ENCODE measurements around the gene CCDC71.

The CCDC71 gene

DNA sequence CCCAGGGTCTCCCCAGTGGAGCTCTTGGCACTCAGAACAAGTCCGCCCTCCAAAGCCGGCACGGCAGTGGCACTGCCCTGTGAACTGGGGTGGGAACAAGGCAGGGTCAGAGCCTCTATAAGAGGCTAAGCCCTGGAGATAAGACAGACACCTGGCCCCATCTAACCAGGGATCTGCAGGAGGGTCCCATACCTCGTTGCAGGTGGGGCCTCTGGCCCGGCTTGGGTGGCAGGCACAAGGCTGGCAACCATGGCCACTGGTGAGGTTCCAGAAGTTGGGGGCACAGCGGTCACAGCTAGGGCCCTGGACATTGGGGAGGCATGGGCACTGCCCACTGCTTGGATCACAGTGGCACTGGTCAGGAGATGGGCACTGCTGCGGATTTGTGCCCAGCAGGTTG lies 41.9 kb downstream of the CCDC71 start:
- H3K27ac ChIP-seq (replicated peaks) = no peak overlapping the region
- no peak overlapping the region for H3K4me3 ChIP-seq (replicated peaks; ENCODE audit: insufficient read depth, low read length)
- TF ChIP-seq POLR2AphosphoS5 (IDR thresholded peaks at IDR 0.05; ENCODE audit: low read depth) (no peak), GABPA (IDR thresholded peaks at IDR 0.05; ENCODE audit: low read depth) (no peak), SPI1 (IDR thresholded peaks at IDR 0.05; ENCODE audit: borderline replicate concordance, low read depth) (no peak)
- TF ChIP-seq, protein P1, sequence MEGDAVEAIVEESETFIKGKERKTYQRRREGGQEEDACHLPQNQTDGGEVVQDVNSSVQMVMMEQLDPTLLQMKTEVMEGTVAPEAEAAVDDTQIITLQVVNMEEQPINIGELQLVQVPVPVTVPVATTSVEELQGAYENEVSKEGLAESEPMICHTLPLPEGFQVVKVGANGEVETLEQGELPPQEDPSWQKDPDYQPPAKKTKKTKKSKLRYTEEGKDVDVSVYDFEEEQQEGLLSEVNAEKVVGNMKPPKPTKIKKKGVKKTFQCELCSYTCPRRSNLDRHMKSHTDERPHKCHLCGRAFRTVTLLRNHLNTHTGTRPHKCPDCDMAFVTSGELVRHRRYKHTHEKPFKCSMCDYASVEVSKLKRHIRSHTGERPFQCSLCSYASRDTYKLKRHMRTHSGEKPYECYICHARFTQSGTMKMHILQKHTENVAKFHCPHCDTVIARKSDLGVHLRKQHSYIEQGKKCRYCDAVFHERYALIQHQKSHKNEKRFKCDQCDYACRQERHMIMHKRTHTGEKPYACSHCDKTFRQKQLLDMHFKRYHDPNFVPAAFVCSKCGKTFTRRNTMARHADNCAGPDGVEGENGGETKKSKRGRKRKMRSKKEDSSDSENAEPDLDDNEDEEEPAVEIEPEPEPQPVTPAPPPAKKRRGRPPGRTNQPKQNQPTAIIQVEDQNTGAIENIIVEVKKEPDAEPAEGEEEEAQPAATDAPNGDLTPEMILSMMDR (IDR thresholded peaks at IDR 0.05; ENCODE audit: insufficient read depth, low read length) = no peak
- TF ChIP-seq, protein P2, sequence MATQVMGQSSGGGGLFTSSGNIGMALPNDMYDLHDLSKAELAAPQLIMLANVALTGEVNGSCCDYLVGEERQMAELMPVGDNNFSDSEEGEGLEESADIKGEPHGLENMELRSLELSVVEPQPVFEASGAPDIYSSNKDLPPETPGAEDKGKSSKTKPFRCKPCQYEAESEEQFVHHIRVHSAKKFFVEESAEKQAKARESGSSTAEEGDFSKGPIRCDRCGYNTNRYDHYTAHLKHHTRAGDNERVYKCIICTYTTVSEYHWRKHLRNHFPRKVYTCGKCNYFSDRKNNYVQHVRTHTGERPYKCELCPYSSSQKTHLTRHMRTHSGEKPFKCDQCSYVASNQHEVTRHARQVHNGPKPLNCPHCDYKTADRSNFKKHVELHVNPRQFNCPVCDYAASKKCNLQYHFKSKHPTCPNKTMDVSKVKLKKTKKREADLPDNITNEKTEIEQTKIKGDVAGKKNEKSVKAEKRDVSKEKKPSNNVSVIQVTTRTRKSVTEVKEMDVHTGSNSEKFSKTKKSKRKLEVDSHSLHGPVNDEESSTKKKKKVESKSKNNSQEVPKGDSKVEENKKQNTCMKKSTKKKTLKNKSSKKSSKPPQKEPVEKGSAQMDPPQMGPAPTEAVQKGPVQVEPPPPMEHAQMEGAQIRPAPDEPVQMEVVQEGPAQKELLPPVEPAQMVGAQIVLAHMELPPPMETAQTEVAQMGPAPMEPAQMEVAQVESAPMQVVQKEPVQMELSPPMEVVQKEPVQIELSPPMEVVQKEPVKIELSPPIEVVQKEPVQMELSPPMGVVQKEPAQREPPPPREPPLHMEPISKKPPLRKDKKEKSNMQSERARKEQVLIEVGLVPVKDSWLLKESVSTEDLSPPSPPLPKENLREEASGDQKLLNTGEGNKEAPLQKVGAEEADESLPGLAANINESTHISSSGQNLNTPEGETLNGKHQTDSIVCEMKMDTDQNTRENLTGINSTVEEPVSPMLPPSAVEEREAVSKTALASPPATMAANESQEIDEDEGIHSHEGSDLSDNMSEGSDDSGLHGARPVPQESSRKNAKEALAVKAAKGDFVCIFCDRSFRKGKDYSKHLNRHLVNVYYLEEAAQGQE (IDR thresholded peaks at IDR 0.05; ENCODE audit: insufficient replicate concordance, low read depth) = no peak
- DNase-seq (ENCODE audit: low read depth in 1 of 2, low spot score in 1 of 2) = no peak
- H3K27me3 ChIP-seq (ENCODE audit: insufficient read depth, poor library complexity, severe bottlenecking) = no peaks in the 10 kb centered on the region

DNA sequence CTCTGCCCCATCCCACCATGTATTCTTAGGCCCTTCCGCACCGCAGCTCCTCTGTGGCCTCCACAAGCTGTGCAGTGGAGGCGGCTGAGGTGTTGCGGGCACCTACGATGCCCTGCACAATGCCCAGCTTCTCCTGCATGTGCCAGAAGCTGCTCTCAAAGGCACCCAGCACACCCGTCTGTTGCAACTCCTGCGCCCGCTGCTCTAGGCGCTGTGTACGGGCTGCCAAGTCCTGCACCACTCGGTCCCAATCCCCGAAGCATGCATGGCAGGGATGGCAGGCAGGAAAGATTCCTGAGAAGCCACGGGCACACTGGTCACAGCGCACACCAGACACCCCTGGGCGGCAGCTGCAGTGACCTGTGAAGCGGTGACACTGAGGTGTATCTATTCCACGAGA lies 42.4 kb downstream of the CCDC71 start:
- H3K4me3 ChIP-seq (replicated peaks; ENCODE audit: insufficient read depth, low read length) = no peak overlapping the region
- no peak for TF ChIP-seq POLR2AphosphoS5 (IDR thresholded peaks at IDR 0.05; ENCODE audit: low read depth)
- no peak for DNase-seq (ENCODE audit: low read depth in 1 of 2, low spot score in 1 of 2)

DNA sequence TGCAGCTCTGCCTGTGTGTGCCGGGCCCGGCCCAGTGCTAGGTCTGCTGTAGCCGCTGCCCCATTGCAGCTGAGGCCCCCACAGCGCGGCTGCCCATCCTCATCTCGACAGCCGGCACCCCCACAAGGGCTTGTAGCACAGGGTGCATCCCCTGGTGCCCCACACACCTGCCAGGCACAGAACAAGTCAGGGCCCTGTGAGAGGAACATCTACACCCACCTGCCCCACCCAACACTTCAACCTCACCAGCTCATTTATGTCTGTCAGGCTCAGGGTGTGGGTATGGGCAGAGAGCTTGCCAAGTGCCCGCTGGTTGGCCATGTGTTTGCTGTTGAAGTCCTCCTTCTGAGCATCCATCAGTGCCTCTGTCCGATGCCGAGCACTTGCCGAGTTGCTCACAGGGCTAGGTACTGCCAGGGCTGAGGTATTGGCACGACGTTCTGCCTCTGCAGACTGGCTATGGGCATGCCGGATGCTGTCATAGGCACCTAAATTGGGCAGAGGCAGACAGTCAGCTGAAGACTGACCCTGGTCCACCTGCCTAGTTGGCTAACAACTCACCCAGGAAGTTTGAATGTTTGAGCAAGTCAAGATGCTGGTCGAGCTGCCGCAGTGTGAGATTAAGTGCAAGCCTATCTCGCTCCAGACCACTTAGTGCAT lies 43.1 kb downstream of the CCDC71 start:
- H3K27me3 ChIP-seq (ENCODE audit: insufficient read depth, poor library complexity, severe bottlenecking) = no peaks in the 10 kb centered on the region
- no peak for TF ChIP-seq GABPA (IDR thresholded peaks at IDR 0.05; ENCODE audit: low read depth)
- TF ChIP-seq POLR2AphosphoS5 (IDR thresholded peaks at IDR 0.05; ENCODE audit: low read depth) = no peak
- TF ChIP-seq, protein P2 (IDR thresholded peaks at IDR 0.05; ENCODE audit: insufficient replicate concordance, low read depth) = no peak
- TF ChIP-seq, protein P1 (IDR thresholded peaks at IDR 0.05; ENCODE audit: insufficient read depth, low read length) = no peak
- TF ChIP-seq SPI1 (IDR thresholded peaks at IDR 0.05; ENCODE audit: borderline replicate concordance, low read depth) = no peak
- no peak overlapping the region for H3K27ac ChIP-seq (replicated peaks)
- no peak overlapping the region for H3K4me3 ChIP-seq (replicated peaks; ENCODE audit: insufficient read depth, low read length)
- no peak for DNase-seq (ENCODE audit: low read depth in 1 of 2, low spot score in 1 of 2)

More for the DNA sequence above, 42.4 kb downstream of the CCDC71 start:
- Histone ChIP-seq H3K27ac (replicated peaks) (no peak overlapping the region), H3K27me3 (ENCODE audit: insufficient read depth, poor library complexity, severe bottlenecking) (no peaks in the 10 kb centered on the region)

DNA sequence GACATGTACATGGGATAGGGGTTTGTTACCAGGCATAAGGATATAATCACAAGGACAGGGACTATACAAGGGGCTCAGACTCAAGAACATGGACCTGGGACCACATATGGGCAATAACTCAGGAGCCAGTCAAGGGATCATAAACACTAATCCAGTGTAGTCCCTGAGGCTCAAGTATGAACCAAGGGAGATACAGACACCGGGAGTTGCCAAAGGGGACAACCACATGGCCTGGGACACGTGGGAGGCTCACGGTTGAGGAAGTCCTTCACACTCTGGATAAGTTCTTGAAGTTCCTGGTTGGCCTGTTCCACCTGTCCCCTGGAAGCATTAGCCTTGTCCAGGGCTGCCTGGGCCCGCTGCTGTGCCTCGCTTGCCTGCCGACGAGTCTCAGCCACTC lies 43.7 kb downstream of the CCDC71 start:
- no peak for DNase-seq (ENCODE audit: low read depth in 1 of 2, low spot score in 1 of 2)
- TF ChIP-seq GABPA (IDR thresholded peaks at IDR 0.05; ENCODE audit: low read depth) = no peak
- TF ChIP-seq, protein P1 (IDR thresholded peaks at IDR 0.05; ENCODE audit: insufficient read depth, low read length) = no peak
- no peak for TF ChIP-seq SPI1 (IDR thresholded peaks at IDR 0.05; ENCODE audit: borderline replicate concordance, low read depth)
- TF ChIP-seq, protein P2 (IDR thresholded peaks at IDR 0.05; ENCODE audit: insufficient replicate concordance, low read depth) = no peak
- TF ChIP-seq POLR2AphosphoS5 (IDR thresholded peaks at IDR 0.05; ENCODE audit: low read depth) = no peak
- no peaks in the 10 kb centered on the region for H3K27me3 ChIP-seq (ENCODE audit: insufficient read depth, poor library complexity, severe bottlenecking)
- H3K27ac ChIP-seq (replicated peaks) = no peak overlapping the region
- no peak overlapping the region for H3K4me3 ChIP-seq (replicated peaks; ENCODE audit: insufficient read depth, low read length)

Measured in HL-60 (cell line).